ENCODE results near the gene SYNGR4. TPM values are rescaled to one million over a fixed set of nuclear protein-coding genes. Genes with fewer than 3 reads are reported as not detected.

The SYNGR4 gene
- total and polyA plus RNA-seq, 5 donors from 2014 or later: not detected

GRCh38 chr19:48355365-48355954 is 8.7 kb upstream of the SYNGR4 start:
- Mint-ChIP-seq H3K27ac (no peak overlapping the region), H3K4me1 (peaks cover 0 to 8% (median 3%) of the 10 kb centered on the region in 4 donors), H3K36me3 (peaks cover 7% of the 10 kb centered on the region), H3K27me3 (no peaks in the 10 kb centered on the region), H3K9me3 (no peaks in the 10 kb centered on the region), H3K4me3 (no peak overlapping the region)
- ATAC-seq (ENCODE audit: low read depth in 2 of 2) (no peak), DNase-seq (no peak)
- no peak overlapping the region for H3K4me3 ChIP-seq (ENCODE audit: low read depth, low read length)
- no peaks in the 10 kb centered on the region for H3K27me3 ChIP-seq (ENCODE audit: control insufficient read depth, insufficient read depth, low read length)
- no peak overlapping the region for H3K27ac ChIP-seq (ENCODE audit: insufficient read depth, low read length, poor library complexity, severe bottlenecking)
- no peaks in the 10 kb centered on the region for H3K9me3 ChIP-seq (ENCODE audit: control insufficient read depth in 2 of 2, low read length in 2 of 2)
- H3K36me3 ChIP-seq (ENCODE audit: control insufficient read depth, insufficient read depth, low read length): no peaks in the 10 kb centered on the region
- no peaks in the 10 kb centered on the region for H3K4me1 ChIP-seq (ENCODE audit: control insufficient read depth, insufficient read depth, low read length, poor library complexity, severe bottlenecking)

GRCh38 chr19:48359123-48359522 is 5.0 kb upstream of the SYNGR4 start:
- ATAC-seq (ENCODE audit: low read depth in 2 of 2) (no peak), DNase-seq (no peak)
- Mint-ChIP-seq H3K27ac (peak overlapping the region in 1 of 3 donors; percentile 36), H3K4me3 (no peak overlapping the region), H3K36me3 (no peaks in the 10 kb centered on the region), H3K4me1 (peaks cover 0 to 16% (median 5%) of the 10 kb centered on the region in 4 donors), H3K27me3 (no peaks in the 10 kb centered on the region), H3K9me3 (no peaks in the 10 kb centered on the region)
- H3K4me3 ChIP-seq (ENCODE audit: low read depth, low read length): no peak overlapping the region
- H3K27me3 ChIP-seq (ENCODE audit: control insufficient read depth, insufficient read depth, low read length): no peaks in the 10 kb centered on the region
- no peaks in the 10 kb centered on the region for H3K36me3 ChIP-seq (ENCODE audit: control insufficient read depth, insufficient read depth, low read length)
- H3K9me3 ChIP-seq (ENCODE audit: control insufficient read depth in 2 of 2, low read length in 2 of 2): no peaks in the 10 kb centered on the region
- no peak overlapping the region for H3K27ac ChIP-seq (ENCODE audit: insufficient read depth, low read length, poor library complexity, severe bottlenecking)
- H3K4me1 ChIP-seq (ENCODE audit: control insufficient read depth, insufficient read depth, low read length, poor library complexity, severe bottlenecking): peaks cover 10% of the 10 kb centered on the region

GRCh38 chr19:48361912-48362311 is 2.3 kb upstream of the SYNGR4 start:
- peaks cover 18% of the 10 kb centered on the region for H3K4me1 ChIP-seq (ENCODE audit: control insufficient read depth, insufficient read depth, low read length, poor library complexity, severe bottlenecking)
- H3K27ac Mint-ChIP-seq: no peak overlapping the region
- ATAC-seq (ENCODE audit: low read depth in 2 of 2) (no peak), DNase-seq (no peak)
- H3K9me3 Mint-ChIP-seq: no peaks in the 10 kb centered on the region
- H3K27me3 ChIP-seq (ENCODE audit: control insufficient read depth, insufficient read depth, low read length): no peaks in the 10 kb centered on the region
- H3K36me3 Mint-ChIP-seq: no peaks in the 10 kb centered on the region
- H3K4me3 Mint-ChIP-seq: peak overlapping the region in 2 of 4 donors; percentile 64 to 65
- no peaks in the 10 kb centered on the region for H3K36me3 ChIP-seq (ENCODE audit: control insufficient read depth, insufficient read depth, low read length)
- no peaks in the 10 kb centered on the region for H3K27me3 Mint-ChIP-seq
- H3K9me3 ChIP-seq (ENCODE audit: control insufficient read depth in 2 of 2, low read length in 2 of 2): no peaks in the 10 kb centered on the region
- no peak overlapping the region for H3K27ac ChIP-seq (ENCODE audit: insufficient read depth, low read length, poor library complexity, severe bottlenecking)
- no peak overlapping the region for H3K4me3 ChIP-seq (ENCODE audit: low read depth, low read length)
- peaks cover 0 to 21% (median 5%) of the 10 kb centered on the region in 4 donors for H3K4me1 Mint-ChIP-seq

GRCh38 chr19:48362716-48363499 is 1.3 kb upstream of the SYNGR4 start:
- peaks cover 3% of the 10 kb centered on the region for H3K27me3 Mint-ChIP-seq
- Histone ChIP-seq H3K27me3 (ENCODE audit: control insufficient read depth, insufficient read depth, low read length) (no peaks in the 10 kb centered on the region), H3K27ac (ENCODE audit: insufficient read depth, low read length, poor library complexity, severe bottlenecking) (peak overlapping the region; percentile 84), H3K36me3 (ENCODE audit: control insufficient read depth, insufficient read depth, low read length) (no peaks in the 10 kb centered on the region), H3K9me3 (ENCODE audit: control insufficient read depth in 2 of 2, low read length in 2 of 2) (no peaks in the 10 kb centered on the region), H3K4me3 (ENCODE audit: low read depth, low read length) (peak overlapping the region; percentile 84), H3K4me1 (ENCODE audit: control insufficient read depth, insufficient read depth, low read length, poor library complexity, severe bottlenecking) (peaks cover 18% of the 10 kb centered on the region)
- ATAC-seq (ENCODE audit: low read depth in 2 of 2): peak; percentile 63 to 67
- peak overlapping the region; percentile 92 to 96 (median 92) for H3K27ac Mint-ChIP-seq
- no peaks in the 10 kb centered on the region for H3K9me3 Mint-ChIP-seq
- H3K36me3 Mint-ChIP-seq: no peaks in the 10 kb centered on the region
- peaks cover 0 to 21% (median 5%) of the 10 kb centered on the region in 4 donors for H3K4me1 Mint-ChIP-seq
- peak overlapping the region; percentile 85 to 92 (median 89) for H3K4me3 Mint-ChIP-seq
- peak; percentile 83 to 93 (median 86) for DNase-seq

- H3K27me3 Mint-ChIP-seq: peaks cover 5% of the 10 kb centered on the region
- Histone ChIP-seq H3K4me1 (ENCODE audit: control insufficient read depth, insufficient read depth, low read length, poor library complexity, severe bottlenecking) (peaks cover 18% of the 10 kb centered on the region), H3K4me3 (ENCODE audit: low read depth, low read length) (peak overlapping the region; percentile 84), H3K27ac (ENCODE audit: insufficient read depth, low read length, poor library complexity, severe bottlenecking) (peak overlapping the region; percentile 84), H3K27me3 (ENCODE audit: control insufficient read depth, insufficient read depth, low read length) (no peaks in the 10 kb centered on the region), H3K9me3 (ENCODE audit: control insufficient read depth in 2 of 2, low read length in 2 of 2) (no peaks in the 10 kb centered on the region), H3K36me3 (ENCODE audit: control insufficient read depth, insufficient read depth, low read length) (no peaks in the 10 kb centered on the region)
- no peaks in the 10 kb centered on the region for H3K36me3 Mint-ChIP-seq
- no peak for ATAC-seq (ENCODE audit: low read depth in 2 of 2)
- peaks cover 0 to 21% (median 5%) of the 10 kb centered on the region in 4 donors for H3K4me1 Mint-ChIP-seq
- DNase-seq: no peak
- H3K27ac Mint-ChIP-seq: peak overlapping the region; percentile 92 to 96 (median 92)
- peak overlapping the region; percentile 85 to 92 (median 89) for H3K4me3 Mint-ChIP-seq
- H3K9me3 Mint-ChIP-seq: no peaks in the 10 kb centered on the region
These were observed 712 bp upstream of the SYNGR4 start for GRCh38 chr19:48363500-48363809.

GRCh38 chr19:48364598-48365348 is 606 bp downstream of the SYNGR4 start:
- Histone ChIP-seq H3K27ac (ENCODE audit: insufficient read depth, low read length, poor library complexity, severe bottlenecking) (peak overlapping the region; percentile 84), H3K36me3 (ENCODE audit: control insufficient read depth, insufficient read depth, low read length) (no peaks in the 10 kb centered on the region), H3K4me3 (ENCODE audit: low read depth, low read length) (peak overlapping the region; percentile 63), H3K9me3 (ENCODE audit: control insufficient read depth in 2 of 2, low read length in 2 of 2) (no peaks in the 10 kb centered on the region), H3K27me3 (ENCODE audit: control insufficient read depth, insufficient read depth, low read length) (no peaks in the 10 kb centered on the region), H3K4me1 (ENCODE audit: control insufficient read depth, insufficient read depth, low read length, poor library complexity, severe bottlenecking) (peaks cover 18% of the 10 kb centered on the region)
- Mint-ChIP-seq H3K27me3 (peaks cover 5% of the 10 kb centered on the region), H3K4me3 (peak overlapping the region; percentile 85 to 92 (median 89)), H3K4me1 (peaks cover 0 to 21% (median 5%) of the 10 kb centered on the region in 4 donors), H3K27ac (peak overlapping the region; percentile 92 to 96 (median 92)), H3K9me3 (no peaks in the 10 kb centered on the region), H3K36me3 (no peaks in the 10 kb centered on the region)
- no peak for DNase-seq
- ATAC-seq (ENCODE audit: low read depth in 2 of 2): no peak

GRCh38 chr19:48365602-48366001 is 1.4 kb downstream of the SYNGR4 start:
- no peak for DNase-seq
- H3K27ac Mint-ChIP-seq: no peak overlapping the region

More at GRCh38 chr19:48365602-48366001, 1.4 kb downstream of the SYNGR4 start:
- Histone ChIP-seq H3K9me3 (ENCODE audit: control insufficient read depth in 2 of 2, low read length in 2 of 2) (no peaks in the 10 kb centered on the region), H3K27ac (ENCODE audit: insufficient read depth, low read length, poor library complexity, severe bottlenecking) (no peak overlapping the region), H3K4me1 (ENCODE audit: control insufficient read depth, insufficient read depth, low read length, poor library complexity, severe bottlenecking) (peaks cover 18% of the 10 kb centered on the region), H3K27me3 (ENCODE audit: control insufficient read depth, insufficient read depth, low read length) (no peaks in the 10 kb centered on the region), H3K4me3 (ENCODE audit: low read depth, low read length) (no peak overlapping the region), H3K36me3 (ENCODE audit: control insufficient read depth, insufficient read depth, low read length) (no peaks in the 10 kb centered on the region)
- H3K4me1 Mint-ChIP-seq: peaks cover 0 to 21% (median 5%) of the 10 kb centered on the region in 4 donors
- no peak for ATAC-seq (ENCODE audit: low read depth in 2 of 2)
- H3K9me3 Mint-ChIP-seq: no peaks in the 10 kb centered on the region
- peak overlapping the region in 1 of 4 donors; percentile 76 for H3K4me3 Mint-ChIP-seq
- H3K36me3 Mint-ChIP-seq: no peaks in the 10 kb centered on the region
- H3K27me3 Mint-ChIP-seq: peaks cover 5% of the 10 kb centered on the region

Measured in CD4-positive, CD25-positive, alpha-beta regulatory T cell (primary cell).